T follicular helper cell (primary cell): Measurements from ENCODE around the gene MASP1.

Experiments
- DNase-seq: peaks from one replicate; pipeline ENCODE4 v3.0.0-alpha.2; 2020; ENCODE audit warnings: low read depth

MASP1 gene

DNA sequence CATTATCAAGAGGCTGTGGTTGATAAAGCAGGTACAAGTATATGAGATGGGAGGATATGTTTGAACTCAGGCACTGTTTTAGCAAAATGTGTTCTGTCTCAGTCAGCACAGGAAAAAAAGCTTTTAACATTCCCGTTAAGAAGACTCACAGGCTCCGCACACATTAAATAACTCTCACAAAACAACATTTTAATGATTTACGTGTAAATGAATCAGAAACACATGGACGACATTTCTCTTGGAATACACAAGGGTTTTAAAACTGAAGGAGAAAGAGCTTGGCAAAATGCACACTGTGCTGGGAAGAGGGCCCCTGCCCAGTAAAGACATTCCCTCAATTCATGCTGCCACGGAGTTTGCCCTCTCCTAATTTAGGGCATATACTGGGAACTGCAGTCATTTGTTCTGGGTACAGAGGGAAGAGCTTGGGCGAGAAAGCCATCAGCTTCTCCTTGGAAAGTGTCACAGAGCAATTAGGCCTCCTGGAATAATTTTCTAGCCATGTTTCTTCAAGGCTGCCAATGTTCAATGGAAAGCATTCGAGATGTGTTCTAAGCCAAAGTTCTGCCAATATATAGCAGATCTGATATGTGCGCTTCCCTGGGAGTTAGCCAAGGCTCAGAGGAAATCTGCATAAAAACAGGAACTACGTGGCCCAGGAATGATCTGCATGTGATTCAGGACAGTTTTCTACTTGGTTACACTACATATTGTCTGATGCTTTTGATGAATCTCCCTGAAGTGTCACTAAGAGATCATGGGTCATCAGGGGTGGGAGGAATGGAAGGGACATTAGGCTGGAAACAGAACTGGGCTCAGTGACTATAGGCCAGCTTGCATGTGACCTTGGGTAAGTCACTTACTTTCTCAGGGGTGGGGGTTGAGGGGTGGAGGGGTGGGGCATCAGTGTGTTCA, 2.2 kb upstream of the MASP1 start:
- no peak for DNase-seq

DNA sequence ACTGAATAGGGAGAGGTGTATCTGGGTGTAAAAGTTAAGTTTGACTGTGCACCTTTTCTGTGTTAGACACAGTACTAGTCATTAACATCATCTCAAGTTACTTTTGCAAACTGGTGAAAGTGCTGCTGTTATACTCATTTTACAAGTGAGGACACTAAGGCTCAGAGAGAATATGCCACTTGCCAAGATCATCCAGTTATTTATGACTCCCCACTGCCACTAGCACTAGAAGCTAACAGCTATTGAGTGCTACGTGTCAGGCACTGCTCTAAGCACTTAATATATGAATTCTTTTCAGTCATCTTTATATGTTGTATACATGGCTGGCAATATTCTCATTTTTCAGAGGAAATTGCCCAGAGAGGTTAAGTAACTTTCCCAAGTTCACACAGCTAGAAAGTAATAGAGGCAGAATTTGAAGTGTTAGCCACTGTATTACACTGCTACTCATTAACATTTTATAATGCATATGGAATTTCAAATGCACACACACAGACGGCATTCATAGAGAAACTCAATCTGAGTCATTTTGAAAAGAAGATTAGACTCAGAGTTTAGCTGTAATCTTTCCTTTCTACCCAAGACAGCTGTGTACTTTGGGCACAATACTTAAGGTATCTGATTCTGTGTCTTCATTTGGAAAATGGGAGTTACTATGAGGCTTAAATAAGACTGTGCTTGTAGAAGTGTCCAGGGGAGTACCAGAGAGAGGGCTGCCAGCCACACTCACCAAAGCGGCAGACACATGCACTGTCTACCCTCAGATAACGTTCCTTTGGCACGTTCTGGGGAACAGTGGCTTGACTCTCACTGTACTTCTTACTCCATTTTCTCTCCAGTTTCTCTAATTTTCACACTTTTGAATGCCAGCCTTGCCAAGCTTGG, 1.3 kb upstream of the MASP1 start:
- no peak for DNase-seq

DNA sequence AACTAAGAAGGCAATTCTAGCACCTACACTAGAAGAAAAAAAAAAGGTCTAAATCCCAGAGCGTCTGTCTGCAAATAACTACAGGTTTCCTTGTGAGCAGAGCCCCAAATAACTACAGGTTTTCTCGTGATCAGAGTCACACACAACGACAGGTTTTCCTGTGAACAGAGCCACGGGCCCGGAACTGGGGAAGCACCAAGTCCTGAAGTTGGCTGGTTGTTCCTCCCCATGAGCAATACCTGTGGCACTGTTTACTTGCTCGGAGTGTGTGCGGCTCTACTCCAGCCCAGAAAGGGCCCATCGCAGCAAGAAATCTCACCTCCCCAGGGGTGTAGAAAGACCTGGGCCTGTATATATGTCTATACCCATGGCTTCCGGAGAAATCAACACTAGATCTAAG, 644 bp upstream of the MASP1 start:
- DNase-seq: no peak

DNA sequence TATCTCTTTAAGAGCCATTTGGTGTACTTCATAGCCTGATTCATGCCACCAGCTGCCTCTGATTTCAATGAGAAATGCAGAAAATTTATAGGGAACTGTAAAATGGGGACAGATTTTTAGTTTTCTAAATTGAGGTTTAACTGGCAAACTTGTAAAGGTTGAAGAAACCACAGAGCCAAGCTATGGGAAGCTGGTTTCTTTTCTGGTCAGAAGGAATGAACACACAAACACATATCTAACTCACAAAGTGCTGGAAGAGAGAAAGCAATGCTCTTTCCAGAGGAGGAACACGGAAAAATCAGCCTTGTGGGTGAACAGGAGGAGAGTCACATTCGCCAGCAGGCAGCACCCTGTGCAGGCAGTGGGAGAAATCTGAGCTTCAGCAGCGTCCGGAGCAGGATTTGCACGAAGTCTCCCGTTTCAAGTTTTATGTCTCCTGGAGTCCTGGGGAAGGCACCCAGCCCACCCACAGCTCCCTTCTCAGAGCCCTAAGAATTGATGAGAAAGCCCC, 481 bp downstream of the MASP1 start:
- no peak for DNase-seq

DNA sequence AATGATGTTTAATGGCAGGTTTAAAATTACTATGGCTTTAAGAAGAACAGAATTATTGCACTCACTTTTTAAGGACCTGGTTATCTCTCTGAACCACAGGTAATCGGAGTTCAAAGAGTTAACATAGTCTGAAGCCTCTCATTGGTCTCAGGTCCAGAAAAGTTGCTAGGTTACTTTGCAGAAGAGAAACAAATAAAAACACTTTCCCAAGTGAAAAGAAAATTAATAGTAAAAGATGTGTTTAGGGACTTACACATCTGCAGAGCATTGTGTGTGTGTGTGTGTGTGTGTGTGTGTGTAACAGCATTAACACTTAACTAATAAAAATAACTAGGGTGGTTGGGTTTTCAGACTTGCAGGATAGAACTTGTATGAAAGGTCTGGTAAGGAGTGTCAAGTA, 1.0 kb downstream of the MASP1 start:
- no peak for DNase-seq

DNA sequence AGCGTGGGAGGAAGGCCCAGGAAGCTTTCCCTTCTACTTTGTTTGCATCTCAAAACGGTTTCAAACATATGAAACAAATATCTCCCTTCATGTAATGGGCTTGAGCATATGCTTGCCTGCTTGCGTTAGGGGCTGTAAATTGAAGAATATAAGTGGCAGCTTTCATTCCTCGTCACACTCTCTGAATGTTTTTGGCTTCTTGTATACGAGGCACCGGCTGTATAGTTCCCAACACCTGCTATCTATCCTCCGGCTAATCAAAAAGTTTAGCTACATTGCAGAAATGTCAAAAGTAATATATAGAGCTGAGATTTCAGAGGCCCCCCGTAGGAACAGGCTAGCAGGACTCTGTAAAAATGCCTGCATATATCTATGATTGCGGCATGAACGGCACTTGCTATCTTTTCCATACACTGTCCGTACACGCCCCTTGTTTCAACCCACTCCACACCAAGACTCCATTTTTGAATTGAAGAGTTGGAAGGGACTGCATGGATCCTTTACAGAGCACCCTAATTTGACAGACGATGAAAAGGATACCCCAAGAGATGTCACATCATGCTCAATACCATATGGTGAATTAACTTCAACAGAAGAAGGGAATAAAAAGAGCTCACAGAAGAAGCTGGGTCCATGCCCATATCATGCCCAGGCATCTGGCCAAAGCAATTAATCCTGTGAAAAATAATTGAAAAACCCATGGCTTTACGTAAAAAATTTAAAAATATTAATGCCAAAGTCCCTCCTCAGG, 2.5 kb downstream of the MASP1 start:
- no peak for DNase-seq

DNA sequence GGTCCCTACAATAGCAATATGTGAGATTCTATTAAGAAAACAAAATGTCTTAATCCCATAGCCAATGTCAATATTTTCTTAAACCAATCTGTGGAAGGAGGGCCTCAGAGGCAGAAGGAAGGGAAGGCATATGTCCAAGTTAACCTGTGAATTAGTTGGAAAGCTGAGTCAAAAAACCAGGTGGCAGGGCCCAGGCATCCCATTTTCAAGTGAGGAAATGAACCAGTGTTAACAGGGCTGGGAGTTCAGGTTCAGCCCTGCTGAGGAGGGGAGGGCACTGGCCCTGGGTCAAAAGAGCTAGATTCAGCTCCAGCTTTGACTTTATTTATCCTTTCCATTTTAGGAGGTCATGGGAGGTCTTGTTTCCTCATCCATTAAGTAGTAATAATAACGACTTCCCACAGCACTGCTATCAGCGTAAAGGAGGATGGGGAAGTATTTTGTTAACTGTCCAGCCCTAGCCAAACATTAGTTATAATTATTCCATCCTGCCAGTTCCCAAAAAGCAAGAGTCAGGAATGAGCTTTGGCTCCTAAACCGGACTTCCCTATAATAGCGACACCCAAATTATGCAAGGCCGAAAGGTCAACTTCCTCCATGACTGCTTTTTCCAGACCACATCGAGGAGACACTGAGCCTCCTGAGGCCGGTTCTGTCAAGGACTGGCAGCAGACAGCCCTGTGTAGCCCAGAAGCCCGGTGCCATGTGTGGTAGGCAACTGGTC, 3.2 kb downstream of the MASP1 start:
- no peak for DNase-seq

DNA sequence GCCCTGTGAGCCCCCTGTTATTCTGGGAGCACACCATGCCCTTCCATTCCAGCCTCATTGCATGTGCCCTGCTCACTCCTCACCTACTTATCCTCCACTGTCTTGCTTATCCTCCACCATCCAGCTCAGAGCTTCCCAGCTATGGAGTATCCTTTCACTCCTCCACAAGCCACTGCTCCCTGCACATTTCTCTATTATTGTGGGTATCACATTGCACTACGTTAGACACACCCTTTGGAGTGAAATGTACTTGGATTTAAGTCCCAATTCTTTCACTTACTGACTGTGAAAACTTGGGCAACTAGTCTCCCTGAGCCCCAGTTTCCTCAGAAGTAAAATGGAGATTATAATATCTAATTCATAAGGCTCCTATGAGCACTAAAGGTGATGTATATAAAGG, 4.3 kb downstream of the MASP1 start:
- no peak for DNase-seq

DNA sequence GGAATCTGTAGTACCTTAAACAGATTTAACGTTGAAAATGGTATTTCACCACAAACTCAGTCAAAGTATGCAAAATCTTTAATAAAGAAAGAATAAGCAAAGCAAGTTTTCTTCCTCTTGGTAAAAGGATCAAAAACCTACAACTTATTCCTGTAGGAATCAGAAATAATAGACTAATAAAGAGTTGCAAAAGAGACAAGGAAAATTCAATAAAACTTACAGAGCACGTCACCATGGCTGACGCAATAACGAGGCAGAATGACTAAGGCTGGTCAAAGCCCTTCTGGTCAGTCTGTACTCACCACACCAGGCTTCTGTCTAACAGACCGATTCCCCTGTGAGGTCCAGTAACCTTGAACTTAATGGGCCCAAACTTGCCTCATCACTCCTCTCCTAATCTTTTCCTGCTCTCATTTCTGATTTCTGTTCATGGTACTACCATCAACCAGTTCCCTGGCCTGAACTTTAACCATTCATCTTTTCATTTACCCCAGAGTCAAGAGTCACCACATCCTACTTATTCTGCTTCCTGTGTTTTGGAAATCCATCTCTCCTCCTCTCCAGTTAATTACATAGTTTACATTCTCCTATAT, 5.0 kb downstream of the MASP1 start:
- no peak for DNase-seq

DNA sequence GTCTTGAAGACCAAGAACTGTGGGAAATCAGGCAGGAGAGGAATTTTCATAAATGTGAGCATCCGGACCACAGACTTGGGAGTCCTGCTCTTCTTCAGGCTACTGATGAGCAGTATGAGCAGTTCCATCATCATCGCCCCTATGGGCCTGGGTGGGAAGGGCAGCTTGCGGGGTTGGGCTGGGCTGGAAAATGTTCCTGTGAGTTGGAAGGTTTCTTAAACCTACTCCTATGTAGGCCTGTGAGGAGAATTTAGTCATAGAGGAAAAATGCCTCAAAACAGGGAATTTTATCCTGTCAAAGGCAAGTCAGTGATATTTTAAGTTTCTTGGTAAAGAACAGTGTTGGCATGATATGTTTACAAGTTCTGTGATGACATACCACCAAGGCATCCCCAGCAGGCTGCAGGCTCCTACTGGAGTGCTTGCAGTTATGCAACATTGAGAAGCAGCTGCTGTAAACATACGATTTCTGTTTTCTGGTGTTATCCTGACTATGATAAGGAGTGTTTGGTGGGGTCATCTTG, 10.3 kb downstream of the MASP1 start:
- DNase-seq: no peak

DNA sequence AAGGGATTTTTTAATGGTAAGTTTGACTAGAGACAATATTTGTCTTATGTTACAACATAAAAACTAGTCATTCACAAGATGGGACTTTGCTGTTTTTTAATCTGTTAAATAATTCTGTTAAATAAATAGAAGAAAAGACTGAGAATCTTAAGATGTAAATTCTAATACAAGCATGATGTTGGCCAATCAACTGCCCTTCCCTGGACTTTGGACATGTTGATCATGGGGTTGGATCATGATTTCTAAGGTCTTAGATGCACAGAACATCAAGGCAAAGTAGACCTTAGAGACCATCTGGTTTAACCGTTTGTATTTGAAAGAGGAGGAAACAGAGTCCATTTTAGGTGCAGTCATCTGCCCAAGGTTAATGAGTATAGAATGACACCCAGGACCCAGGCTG, 10.9 kb downstream of the MASP1 start:
- no peak for DNase-seq

DNA sequence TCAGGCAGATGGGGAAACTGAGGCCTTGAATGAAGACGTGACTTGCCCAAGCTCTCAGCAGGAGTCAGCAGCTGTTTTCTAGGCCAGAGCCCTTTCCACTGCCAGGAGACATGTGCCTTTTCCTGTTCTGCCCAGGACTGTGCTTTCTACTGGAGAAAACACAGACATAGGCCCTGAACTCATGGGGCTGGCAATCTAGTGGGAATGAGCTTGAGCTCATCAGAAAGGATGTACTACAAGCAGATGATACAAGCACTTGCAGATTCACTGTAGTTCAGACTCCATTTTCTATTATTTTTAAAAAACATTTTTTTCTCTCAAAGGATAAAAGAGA, 14.4 kb downstream of the MASP1 start:
- DNase-seq: no peak

DNA sequence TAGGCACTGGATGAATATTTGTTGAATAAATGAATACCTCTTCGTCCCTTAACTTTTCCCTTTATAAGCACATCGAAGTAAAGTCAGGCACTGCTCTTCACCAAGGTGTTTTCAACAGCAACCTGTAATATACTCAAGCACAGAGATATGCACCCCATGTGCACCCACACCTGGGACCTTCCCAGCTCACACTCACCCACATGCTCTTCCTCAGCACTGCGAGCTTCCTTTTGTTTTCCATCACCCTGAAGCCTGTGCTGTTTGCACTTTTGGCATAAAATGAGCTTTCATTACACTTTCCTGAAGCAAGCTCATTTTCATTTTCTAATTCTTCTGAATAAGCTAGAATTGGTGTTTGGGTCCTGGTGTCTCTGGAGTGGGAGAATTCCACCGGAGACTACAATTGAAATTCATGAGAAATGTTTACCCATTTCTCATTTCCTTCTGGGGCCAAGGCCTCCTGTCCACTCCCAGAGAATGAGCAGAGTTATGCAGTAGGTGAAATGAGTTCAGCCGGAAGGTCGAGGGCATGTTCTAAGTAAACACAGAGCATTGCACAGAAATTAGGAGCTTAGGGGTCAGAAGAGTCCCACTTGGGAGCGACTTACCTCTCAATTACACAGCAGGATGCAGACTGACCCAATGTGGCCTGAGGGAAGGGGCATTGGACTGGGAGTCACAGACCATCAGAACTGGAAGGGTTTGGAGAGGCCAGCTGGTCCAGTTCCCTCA, 15.0 kb downstream of the MASP1 start:
- DNase-seq: no peak

DNA sequence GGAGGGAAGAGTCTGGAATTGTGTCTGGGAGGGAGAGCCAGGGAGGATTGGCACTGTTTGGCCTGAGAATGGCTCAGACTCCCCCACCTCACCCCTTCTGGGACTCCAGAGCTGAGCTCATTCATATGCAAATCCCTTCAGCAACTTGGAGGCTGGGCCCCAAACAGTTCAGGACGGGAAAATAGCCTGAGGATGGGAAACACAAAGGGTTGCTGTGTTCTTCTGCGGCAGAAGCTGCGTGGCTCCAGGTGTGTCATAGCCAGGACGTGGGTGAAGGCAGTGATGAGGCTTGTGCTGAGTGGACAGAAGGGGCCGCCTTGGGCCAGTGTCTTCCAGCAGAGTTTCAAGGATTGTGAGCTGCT, 16.6 kb downstream of the MASP1 start:
- DNase-seq: no peak

DNA sequence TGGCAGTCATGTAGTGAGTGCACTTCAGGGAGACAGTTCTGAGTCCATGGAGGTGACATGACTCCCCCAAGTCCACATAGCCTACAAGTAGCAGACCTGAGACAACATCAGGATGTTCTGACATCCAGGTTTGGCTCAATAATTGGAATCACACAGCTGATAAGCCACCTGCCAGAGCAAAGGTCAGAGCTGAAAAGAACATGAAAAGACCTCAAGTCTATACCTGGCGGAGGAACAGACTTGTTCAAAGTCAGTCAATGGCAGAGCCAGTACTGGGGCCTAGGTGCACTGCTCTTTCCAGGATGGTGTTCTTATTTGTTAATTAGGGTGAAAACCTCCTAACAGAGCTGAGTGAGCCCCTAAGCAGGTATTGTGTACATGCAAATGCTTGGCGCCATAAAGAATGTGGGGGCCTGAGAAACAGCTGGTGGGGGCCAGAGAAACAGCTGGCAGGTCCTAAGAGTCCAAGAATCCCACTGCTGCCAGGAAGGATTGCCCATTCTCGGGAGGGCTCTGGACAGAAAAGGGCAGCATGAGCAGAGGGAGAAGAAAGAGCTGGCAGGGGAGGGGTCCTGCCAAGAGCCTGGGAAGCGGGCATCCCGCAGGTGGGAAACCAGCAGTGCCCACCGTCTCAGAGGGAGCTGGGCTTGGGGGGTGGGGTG, 17.1 kb downstream of the MASP1 start:
- no peak for DNase-seq

DNA sequence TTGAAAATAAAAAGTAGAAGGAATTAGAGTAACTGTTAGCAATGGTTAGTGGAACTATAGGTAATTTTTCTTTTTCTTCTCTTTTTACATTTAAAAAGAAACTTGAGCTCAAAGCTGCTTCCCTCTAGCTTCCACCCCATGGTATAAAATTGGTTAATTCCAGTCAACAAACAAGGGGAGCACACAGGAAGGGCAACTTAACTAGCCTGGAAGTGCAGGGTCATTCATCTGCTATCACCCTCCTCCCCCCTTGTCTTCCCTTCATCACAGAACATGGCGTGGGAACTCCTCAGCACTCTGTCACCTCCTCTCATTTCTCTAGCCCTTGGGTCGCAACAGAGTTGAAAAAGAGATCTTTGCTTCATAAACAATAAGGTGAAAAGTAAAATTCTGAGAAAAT, 20.0 kb downstream of the MASP1 start:
- no peak for DNase-seq

DNA sequence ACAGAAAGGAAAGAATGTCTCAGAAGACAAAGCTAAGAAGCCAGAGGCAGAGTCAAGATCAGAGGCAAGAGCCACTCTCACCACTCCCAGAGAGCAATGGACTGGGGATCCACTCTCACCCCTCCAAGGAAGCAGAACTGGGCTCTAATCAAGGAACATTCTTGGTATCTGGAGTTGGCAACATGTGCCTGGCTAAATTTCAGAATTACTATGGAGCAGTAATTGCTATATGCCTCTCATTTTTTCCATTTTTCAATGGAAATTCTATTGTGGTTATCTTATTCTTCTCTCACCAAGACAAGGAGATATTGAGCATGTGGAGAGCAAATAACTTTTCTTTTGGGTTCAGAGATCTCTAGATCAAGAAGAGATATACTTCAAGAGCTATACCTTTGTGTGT, 22.1 kb downstream of the MASP1 start:
- DNase-seq: no peak

DNA sequence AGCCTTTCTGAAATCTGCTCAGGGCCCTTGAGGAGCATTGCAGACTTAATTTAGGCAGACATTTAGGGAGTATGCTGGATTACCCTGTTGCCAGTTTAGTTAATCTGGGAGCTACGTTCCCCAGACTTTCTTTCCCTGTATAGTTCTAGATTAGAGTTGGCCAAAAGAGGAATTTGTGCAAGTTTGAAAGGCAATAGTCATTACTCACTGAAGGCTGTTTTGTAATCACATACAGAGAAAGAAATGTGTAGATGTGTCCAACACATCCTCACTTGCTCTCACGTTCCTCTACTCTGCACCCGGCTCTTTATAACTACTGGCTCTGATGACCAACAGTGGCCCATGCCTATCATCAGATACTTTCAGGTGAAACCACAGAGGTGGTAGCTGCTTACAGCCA, 24.2 kb downstream of the MASP1 start:
- no peak for DNase-seq

DNA sequence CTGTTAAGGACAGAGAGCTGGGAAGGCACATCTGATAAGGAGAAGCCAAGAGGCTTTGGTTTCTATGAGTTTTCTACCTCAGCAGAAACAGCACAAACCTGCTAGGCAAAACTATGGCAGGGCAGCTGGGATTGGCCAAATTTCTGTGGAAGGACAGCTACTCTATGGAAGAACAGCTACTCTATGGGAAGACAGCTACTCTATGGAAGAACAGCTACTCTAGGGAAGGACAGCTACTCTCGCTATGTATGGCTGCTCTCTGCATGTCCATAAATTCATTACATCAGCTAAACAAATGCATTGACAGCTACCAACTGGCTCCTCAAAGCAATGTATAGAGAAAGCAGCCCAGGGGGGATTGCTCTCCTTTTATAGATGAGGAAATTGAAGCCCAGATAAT, 24.8 kb downstream of the MASP1 start:
- no peak for DNase-seq

DNA sequence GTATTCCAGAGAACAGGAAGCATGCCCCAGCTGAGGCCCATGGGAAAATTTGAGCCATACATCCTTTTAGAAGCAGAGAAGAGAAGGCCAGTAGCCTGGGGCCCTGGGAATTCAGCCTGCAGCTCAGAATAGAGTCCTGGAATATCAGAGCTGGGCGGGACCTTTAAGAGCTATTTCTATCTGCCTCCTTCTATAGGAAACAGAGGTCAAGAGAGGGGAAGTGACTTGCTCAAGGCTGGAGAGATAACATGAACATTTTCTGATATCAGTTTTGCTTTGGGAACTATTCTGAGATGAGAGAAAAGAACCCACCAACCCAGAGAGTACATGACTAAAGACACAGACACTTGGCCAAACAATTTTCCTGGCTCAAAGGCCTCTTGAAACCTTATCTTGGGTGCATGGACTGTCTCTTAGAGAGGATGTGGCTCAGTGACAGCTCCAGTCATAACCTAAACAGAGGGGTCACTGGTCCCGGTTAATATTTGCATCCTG, 26.0 kb downstream of the MASP1 start:
- no peak for DNase-seq
